Psoas muscle (tissue), 8 donors: ENCODE data around the gene RFX3. TPM values are rescaled to one million over a fixed set of nuclear protein-coding genes. Genes with fewer than 3 reads are reported as not detected.

Experiments used
- ATAC-seq, 4 donors: fragments of 200-7000 bp; cut with Tn5 transposase; one replicate each; pipeline ENCODE4 v1.9.1; 2020; ENCODE audit warnings: moderate library complexity in 3 of 4, mild to moderate bottlenecking in 2 of 4
- DNase-seq, 2 donors: peaks; one replicate each; pipeline ENCODE4 v3.0.0-alpha.2; 2020
- H3K27ac ChIP-seq: fragments of 200-600 bp; one replicate; pipeline ENCODE4 v1.8.0; 2022
- H3K27me3 ChIP-seq, 3 donors: fragments of 200-600 bp in 1 of 3; one replicate each; pipeline versions ENCODE4 v1.6.1 to v1.8.0; 2013 to 2022; ENCODE audit warnings: low read length in 2 of 3, mild to moderate bottlenecking in 2 of 3, moderate library complexity in 1 of 3; ENCODE audit not compliant: insufficient read depth in 3 of 3
- H3K36me3 ChIP-seq, 2 donors: fragments of 200-600 bp in 1 of 2; one replicate each; pipeline versions ENCODE4 v1.6.1 to v1.8.0; 2013 to 2022; ENCODE audit warnings: low read depth in 1 of 2, mild to moderate bottlenecking in 1 of 2, moderate library complexity in 1 of 2; ENCODE audit not compliant: insufficient read depth in 1 of 2
- H3K4me1 ChIP-seq: fragments of 200-600 bp; one replicate; pipeline ENCODE4 v1.8.0; 2022
- H3K4me3 ChIP-seq: fragments of 200-600 bp; one replicate; pipeline ENCODE4 v1.8.0; 2022; ENCODE audit warnings: mild to moderate bottlenecking
- H3K9me3 ChIP-seq: fragments of 200-600 bp; one replicate; pipeline ENCODE4 v1.8.0; 2022
- CTCF ChIP-seq: fragments of 200-600 bp; IDR thresholded peaks from one replicate; pipeline ENCODE4 v1.8.0; 2022; ENCODE audit warnings: antibody characterized with exemption
- WGBS, 3 donors: extraction: QIAGEN DNeasy Blood & Tissue Kit; methylation state at CpG; one replicate each; pipeline versions ENCODE4 v1.1.6 to v1.1.7; 2013; 5-methylcytosine and 5-hydroxymethylcytosine counted together
- intact Hi-C, 2 donors: fragments of 100-400 bp; cut with DNase I; formaldehyde crosslinking; loops; one replicate each; pipeline versions ENCODE4 v1.11.0 to v1.14.2; 2022
- polyA plus RNA-seq, 3 donors: library from polyadenylated mRNA; stranded (reverse); fragments of 200-250 nt; gene quantifications; one replicate each; pipeline ENCODE4 v1.2.3, GENCODE V29; 2013
- total RNA-seq, 4 donors: library from RNA; stranded (reverse); fragmentation: NEBNext Ultra II Directional in 2 of 4; extraction: Animal tissue kit (Norgen Biotek cat#: 25700) in 2 of 4; gene quantifications; one replicate each; pipeline versions ENCODE4 v1.2.1 to v1.2.4, GENCODE V29; 2021 to 2023
- donor health status: healthy with polysubstance abuse.
- donor health status: DM: no; HTN: no; CAD: no; lungs with moderate emphysema.
- donor health status: Bipolar disorder and iron deficiency.
- donor health status: healthy.
- donor health status: DM: yes; HTN: yes; CAD: no.
- donor health status: DM: no; HTN: no; CAD: no.
- donor health status: DM: no; HTN: no; CAD: no.
- donor health status: DM: yes; HTN: yes; CAD: no.

RFX3 gene
- total and polyA plus RNA-seq, 7 donors: 0.38 to 5.7 (median 2.8) TPM

- intact Hi-C loops: no loop called here
- ATAC-seq (no peak), DNase-seq (no peak)
- H3K4me1 ChIP-seq: no peaks in the 10 kb centered on the region
- no peaks in the 10 kb centered on the region for H3K9me3 ChIP-seq
- H3K27me3 ChIP-seq: no peaks in the 10 kb centered on the region
- no peak for TF ChIP-seq CTCF
- H3K4me3 ChIP-seq: no peak overlapping the region
- WGBS, 3 donors: 85 to 91% (median 89%) methylated on average over 3 of the region's 3 CpGs
- H3K27ac ChIP-seq: no peak overlapping the region
- H3K36me3 ChIP-seq: peaks cover 0 to 6% of the 10 kb centered on the region in 2 donors
These were observed 243.4 kb downstream of the RFX3 start for GRCh38 chr9:3282365-3282764.

- intact Hi-C loops: no loop called here
- ATAC-seq: no peak
- peaks cover 0 to under 1% of the 10 kb centered on the region in 2 donors for H3K36me3 ChIP-seq
- no peaks in the 10 kb centered on the region for H3K9me3 ChIP-seq
- H3K27ac ChIP-seq: no peak overlapping the region
- H3K4me1 ChIP-seq: no peaks in the 10 kb centered on the region
- H3K27me3 ChIP-seq: no peaks in the 10 kb centered on the region
- DNase-seq: no peak
- no peak for TF ChIP-seq CTCF
- no peak overlapping the region for H3K4me3 ChIP-seq
These were observed 244.4 kb downstream of the RFX3 start for GRCh38 chr9:3281399-3281798.

GRCh38 chr9:3277200-3277599, 248.6 kb downstream of the RFX3 start:
- Histone ChIP-seq H3K4me3 (no peak overlapping the region), H3K27ac (no peak overlapping the region), H3K27me3 (no peaks in the 10 kb centered on the region), H3K9me3 (no peaks in the 10 kb centered on the region), H3K4me1 (no peaks in the 10 kb centered on the region), H3K36me3 (peaks cover 0 to 21% of the 10 kb centered on the region in 2 donors)
- ATAC-seq (no peak), DNase-seq (no peak)
- intact Hi-C loops: no loop called here
- 90 to 95% (median 93%) methylated on average over 2 of the region's 2 CpGs for WGBS, 3 donors
- no peak for TF ChIP-seq CTCF

- no peaks in the 10 kb centered on the region for H3K27me3 ChIP-seq
- WGBS, 3 donors: 94 to 98% (median 98%) methylated on average over 2 of the region's 2 CpGs
- intact Hi-C loops: no loop called here
These were observed 254.2 kb downstream of the RFX3 start for GRCh38 chr9:3271581-3271980.

More at GRCh38 chr9:3271581-3271980, 254.2 kb downstream of the RFX3 start:
- peaks cover 0 to 40% of the 10 kb centered on the region in 2 donors for H3K36me3 ChIP-seq
- no peak for DNase-seq
- no peaks in the 10 kb centered on the region for H3K9me3 ChIP-seq
- H3K4me1 ChIP-seq: no peaks in the 10 kb centered on the region
- H3K4me3 ChIP-seq: no peak overlapping the region
- TF ChIP-seq CTCF: no peak
- ATAC-seq: no peak
- H3K27ac ChIP-seq: no peak overlapping the region
